Stimulated activated CD4-positive, alpha-beta T cell treated with anti-CD3 and anti-CD28 coated beads, Interleukin-12 subunit alpha, Interleukin-12 subunit beta, amount 100 ng/mL, for 24 hours (primary cell): ENCODE measurements around the gene PCSK6.

Source experiments
- DNase-seq, 2 experiments: peaks; one replicate each; pipeline ENCODE4 v3.0.0-alpha.2; 2020; ENCODE audit warnings: low read depth in 2 of 2

PCSK6 gene

GRCh38 chr15:101447561-101448071, 41.9 kb downstream of the PCSK6 start:
- no peak for DNase-seq

DNA sequence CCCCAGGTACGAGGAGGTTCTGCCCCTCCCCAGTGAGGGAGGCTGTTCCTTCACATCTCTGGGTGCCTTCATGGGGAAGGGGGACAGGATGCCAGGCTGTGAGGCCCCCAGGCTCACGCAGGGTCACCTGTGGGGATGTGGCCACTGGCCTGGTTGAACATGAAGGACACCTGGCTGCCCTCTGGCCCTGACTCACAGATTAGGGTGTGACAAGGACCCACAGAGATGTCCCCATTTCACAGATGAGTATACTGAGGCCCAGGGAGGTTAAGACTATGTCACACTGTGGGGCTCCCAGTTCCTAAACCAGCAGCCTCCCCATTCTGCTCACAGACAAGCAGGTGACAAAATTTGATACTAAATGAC, 42.4 kb downstream of the PCSK6 start:
- no peak for DNase-seq

- no peak for DNase-seq
Observed at GRCh38 chr15:101446518-101447167, 42.9 kb downstream of the PCSK6 start.

- DNase-seq, result no peak
Observed at GRCh38 chr15:101445562-101446517, 43.7 kb downstream of the PCSK6 start.

GRCh38 chr15:101444807-101445508, 44.5 kb downstream of the PCSK6 start:
- no peak for DNase-seq

DNA sequence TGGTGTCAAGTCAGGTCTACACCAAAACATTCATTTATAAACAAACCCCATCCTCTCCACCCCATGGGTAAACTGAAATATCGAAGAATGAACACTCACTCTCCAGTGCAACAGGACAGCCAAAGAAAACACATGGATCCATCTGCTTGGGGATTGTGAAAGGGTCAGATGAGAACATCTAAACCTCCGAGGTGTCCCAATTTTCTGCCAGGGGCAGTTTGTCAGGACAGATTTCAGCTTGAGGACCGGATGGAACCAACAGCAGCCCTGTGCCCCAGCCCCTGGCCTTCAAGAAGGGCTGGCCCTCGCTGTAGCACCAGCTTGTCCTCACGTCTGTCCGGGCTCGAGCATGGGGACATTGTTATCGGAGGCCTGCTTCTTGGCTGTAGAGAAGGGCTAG, 45.5 kb downstream of the PCSK6 start:
- no peak for DNase-seq

DNA sequence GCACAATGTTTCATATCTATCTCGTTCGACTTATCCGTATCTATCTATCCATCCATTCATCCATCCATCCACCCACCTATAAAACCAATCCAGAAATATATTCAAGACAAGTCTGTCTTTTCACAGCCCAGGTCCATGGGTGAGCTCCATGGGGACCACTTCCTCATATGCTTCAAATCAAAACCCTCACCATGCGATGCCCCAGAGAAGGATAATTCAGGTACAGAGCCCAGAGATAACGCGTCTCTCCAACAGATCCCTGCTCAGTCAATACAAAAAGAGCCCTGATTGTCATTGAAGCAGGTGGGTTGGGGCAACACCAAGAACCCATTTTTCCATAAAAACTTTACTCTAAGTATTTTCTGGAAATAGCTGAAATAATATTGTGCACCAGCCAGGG, 47.2 kb downstream of the PCSK6 start:
- no peak for DNase-seq

DNA sequence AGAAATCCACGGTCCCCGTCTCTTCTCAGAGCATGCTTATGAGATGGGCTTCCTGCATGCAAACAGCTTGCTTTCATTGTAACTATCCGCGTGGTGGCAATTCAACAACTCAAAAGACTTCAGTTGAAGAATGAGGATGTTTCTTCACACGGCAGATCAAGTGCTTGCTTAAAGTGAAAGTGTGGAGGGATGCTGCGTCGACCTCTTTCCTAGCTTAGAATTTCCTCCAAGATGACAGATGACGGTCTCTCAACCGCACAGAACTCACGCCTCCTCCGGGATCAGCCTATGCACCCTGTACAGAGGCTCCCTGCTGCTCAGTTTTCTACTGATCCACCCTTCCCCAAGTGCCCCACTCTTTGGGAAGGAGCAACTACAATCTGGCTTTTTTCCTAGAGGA, 47.8 kb downstream of the PCSK6 start:
- no peak for DNase-seq

GRCh38 chr15:101440846-101441590, 48.5 kb downstream of the PCSK6 start:
- no peak for DNase-seq

DNA sequence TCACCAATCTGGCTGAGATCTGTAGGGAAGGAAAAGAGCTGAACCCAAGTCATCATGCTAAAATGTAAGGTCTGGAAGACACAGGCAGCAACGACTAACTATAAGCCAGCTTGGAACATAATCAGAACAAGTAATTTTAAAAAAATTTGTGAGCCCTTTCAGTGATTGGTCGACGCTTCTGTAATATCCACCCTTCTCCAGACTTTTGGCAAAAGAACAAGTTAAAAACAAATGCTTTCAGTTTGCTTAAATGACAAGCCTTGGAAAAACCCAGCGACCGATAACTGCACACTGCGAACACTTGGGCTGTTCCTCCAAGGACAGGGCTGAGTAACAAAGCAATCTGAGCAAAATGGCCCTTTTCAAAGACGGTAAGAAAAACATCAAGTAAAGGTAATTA, 49.6 kb downstream of the PCSK6 start:
- DNase-seq, result no peak

GRCh38 chr15:101439285-101439919, 50.1 kb downstream of the PCSK6 start:
- DNase-seq, result no peak

DNA sequence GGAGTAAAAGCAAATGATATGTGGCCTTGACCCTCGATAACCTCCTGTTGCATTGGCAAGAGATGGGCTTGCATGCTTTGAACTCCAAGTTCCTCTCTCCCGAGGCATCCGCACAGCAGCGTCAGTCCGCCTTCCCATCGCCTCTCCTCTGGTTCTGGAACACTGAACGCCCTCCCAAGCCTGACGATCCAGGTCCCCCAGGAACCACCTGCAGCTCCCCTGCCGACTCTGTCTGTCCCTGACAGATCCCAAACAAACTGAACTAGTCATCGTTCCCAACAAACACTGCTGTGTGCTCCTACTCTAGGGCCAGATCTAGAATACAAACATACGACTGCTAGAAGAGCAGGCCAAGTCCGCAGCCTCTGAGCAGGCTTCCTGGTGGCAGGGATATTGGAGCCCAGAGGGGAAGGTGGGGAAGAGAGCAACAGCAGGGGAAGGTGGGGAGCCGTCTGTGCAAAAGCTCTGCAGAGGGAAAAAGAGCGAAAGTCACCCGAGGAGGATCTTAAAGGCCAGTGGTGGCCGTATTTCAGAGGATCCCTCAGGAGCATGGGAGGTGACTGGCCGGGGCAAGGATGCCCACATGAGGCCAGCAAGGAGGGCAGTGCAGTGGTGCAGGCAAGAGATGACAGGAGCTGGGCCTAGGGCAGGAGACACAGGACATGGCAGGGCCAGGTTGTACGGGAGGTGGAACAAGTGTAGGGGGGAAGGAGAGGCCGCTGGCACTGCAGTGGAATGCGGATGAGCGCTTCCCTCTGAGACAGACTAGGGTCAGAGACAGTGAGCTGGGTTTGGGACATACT, 50.8 kb downstream of the PCSK6 start:
- DNase-seq, result no peak

DNA sequence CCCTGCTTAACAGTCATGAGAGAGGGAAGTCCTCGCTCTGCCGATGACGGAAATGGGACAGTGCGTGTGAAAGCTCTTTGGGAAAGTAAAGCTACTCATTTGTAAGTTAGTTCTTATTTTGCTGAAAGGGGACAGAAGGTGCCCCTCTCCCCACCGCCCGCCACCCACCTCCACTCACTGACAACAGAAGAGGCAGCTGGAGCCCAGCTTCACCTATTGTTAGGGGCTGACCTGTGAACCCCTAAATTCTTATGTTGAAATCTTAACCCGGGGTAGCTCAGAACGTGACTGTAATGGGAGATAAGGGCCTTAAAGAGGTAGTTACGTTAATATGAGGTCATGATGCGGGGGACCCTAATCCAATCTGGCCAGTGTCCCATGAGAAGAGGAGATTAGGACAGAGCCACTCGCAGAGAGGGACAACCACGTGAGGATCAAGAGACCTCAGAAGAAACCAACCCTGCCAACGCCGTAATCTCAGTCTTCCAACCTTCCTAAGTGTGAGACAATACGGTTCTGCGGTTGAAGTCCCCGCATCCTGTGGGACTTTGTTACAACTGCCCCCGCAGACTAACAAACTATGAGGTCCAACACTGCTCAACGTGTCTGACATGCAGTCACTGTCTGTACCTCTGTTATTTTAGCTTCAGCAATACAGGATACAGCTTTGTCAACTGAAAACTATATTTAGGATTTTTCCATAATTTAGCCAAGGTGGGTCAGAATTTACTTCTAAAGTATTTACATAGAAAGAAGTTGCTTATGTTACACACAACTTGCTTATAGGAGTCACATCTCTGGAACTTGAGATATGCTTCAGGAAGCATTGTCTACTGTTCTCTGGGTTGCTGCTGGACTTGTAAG, 51.7 kb downstream of the PCSK6 start:
- DNase-seq, result no peak

GRCh38 chr15:101437209-101437608, 52.3 kb downstream of the PCSK6 start:
- no peak for DNase-seq

GRCh38 chr15:101436526-101436925, 53.0 kb downstream of the PCSK6 start:
- DNase-seq, result no peak

DNA sequence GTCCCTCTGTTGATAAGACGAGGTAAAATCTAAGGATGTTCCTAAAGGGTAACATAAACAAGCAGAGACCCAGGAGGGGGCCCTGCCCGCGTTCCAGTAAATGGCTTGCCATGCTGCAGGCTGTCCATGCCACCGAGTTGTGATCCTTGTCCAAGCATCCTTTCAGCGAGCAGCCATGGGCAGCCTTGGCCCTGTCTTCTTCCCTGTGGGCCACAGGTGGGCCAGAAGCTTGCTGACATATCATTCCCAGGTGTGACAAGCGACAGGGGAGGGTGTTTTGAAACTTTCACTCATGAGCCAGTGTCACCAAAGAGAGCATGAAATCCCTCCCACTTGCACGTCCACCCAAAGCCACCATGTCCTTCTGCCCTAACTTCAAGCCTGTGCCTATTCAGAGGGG, 53.7 kb downstream of the PCSK6 start:
- DNase-seq, result no peak

- DNase-seq, result no peak
Observed at GRCh38 chr15:101434032-101434920, 55.2 kb downstream of the PCSK6 start.

- no peak for DNase-seq
Observed at GRCh38 chr15:101433396-101433795, 56.1 kb downstream of the PCSK6 start.
